IgD-negative memory B cell (primary cell): ENCODE data around the gene NF2. TPM values are rescaled to one million over a fixed set of nuclear protein-coding genes. Genes with fewer than 3 reads are reported as not detected.

Experiments
- H3K27ac Mint-ChIP-seq, 3 donors: one replicate each; pipeline ENCODE4 v1.8.0; 2020 to 2022; ENCODE audit warnings: mild to moderate bottlenecking in 3 of 3, mixed read lengths in 3 of 3, moderate library complexity in 1 of 3
- H3K27me3 Mint-ChIP-seq: one replicate; pipeline ENCODE4 v1.8.0; 2021; ENCODE audit warnings: mixed read lengths
- H3K36me3 Mint-ChIP-seq: one replicate; pipeline ENCODE4 v1.8.0; 2020; ENCODE audit warnings: mild to moderate bottlenecking, mixed read lengths
- H3K4me1 Mint-ChIP-seq, 3 donors: one replicate each; pipeline ENCODE4 v1.8.0; 2020 to 2022; ENCODE audit warnings: mixed read lengths in 3 of 3, mild to moderate bottlenecking in 1 of 3
- H3K4me3 Mint-ChIP-seq, 4 donors: one replicate each; pipeline ENCODE4 v1.8.0; 2020 to 2022; ENCODE audit warnings: mild to moderate bottlenecking in 4 of 4, mixed read lengths in 4 of 4, moderate library complexity in 3 of 4
- H3K9me3 Mint-ChIP-seq, 3 donors: one replicate each; pipeline ENCODE4 v1.8.0; 2020 to 2021; ENCODE audit warnings: mixed read lengths in 3 of 3, mild to moderate bottlenecking in 1 of 3
- polyA plus RNA-seq: library from polyadenylated mRNA; unstranded; fragments of 300-500 nt; fragmentation: Illumina TruSeq; gene quantifications from one replicate; pipeline ENCODE4 v1.2.3, GENCODE V29; 2021

NF2 gene
- polyA plus RNA-seq, 1 donor from 2014 or later = 17.7 TPM

- peaks cover 19 to 29% (median 24%) of the 10 kb centered on the region in 3 donors for H3K4me1 Mint-ChIP-seq
Measured at GRCh38 chr22:29615705-29616327, 12.4 kb downstream of the NF2 start.

DNA sequence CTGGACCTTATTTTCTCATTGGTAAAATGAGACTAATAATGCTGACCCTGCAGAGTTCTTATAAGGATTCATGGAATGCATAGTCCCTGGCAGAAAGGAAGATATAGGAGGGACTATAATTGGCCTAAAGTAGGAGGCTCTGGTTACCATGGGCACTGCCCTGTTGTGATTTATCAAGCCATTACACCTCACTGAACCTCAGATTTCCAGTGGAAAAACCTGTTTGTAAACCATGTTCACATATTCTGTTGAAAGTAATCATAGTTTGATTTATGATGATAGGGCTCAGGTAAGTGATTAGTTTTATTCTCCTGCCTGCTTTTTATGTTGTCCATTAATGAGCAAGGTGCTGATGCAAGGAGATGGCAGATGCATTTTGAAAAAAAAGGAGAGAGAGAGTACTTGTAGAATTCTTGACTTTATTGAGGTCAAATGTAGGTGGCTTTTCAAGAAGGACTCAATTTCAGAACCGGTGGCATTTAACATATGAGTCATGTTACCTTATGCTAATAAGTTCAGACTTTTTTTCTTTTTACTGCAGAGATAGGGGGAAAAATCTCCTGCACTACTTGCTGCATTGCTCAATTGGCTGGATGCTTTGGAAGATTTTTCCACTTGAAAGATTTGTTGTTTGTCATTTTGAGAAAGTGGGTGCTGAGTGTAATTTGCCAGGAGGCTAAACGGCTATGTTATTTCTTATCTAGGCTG lies 14.6 kb downstream of the NF2 start:
- Mint-ChIP-seq H3K4me3 (no peak overlapping the region), H3K4me1 (peaks cover 31 to 43% (median 36%) of the 10 kb centered on the region in 3 donors), H3K27ac (peak overlapping the region in 1 of 3 donors; percentile 55), H3K9me3 (no peaks in the 10 kb centered on the region), H3K27me3 (no peaks in the 10 kb centered on the region), H3K36me3 (peaks cover 4% of the 10 kb centered on the region)

More at GRCh38 chr22:29615705-29616327, 12.4 kb downstream of the NF2 start:
- no peak overlapping the region for H3K27ac Mint-ChIP-seq
- H3K27me3 Mint-ChIP-seq = no peaks in the 10 kb centered on the region
- peaks cover 4% of the 10 kb centered on the region for H3K36me3 Mint-ChIP-seq
- no peaks in the 10 kb centered on the region for H3K9me3 Mint-ChIP-seq
- no peak overlapping the region for H3K4me3 Mint-ChIP-seq

DNA sequence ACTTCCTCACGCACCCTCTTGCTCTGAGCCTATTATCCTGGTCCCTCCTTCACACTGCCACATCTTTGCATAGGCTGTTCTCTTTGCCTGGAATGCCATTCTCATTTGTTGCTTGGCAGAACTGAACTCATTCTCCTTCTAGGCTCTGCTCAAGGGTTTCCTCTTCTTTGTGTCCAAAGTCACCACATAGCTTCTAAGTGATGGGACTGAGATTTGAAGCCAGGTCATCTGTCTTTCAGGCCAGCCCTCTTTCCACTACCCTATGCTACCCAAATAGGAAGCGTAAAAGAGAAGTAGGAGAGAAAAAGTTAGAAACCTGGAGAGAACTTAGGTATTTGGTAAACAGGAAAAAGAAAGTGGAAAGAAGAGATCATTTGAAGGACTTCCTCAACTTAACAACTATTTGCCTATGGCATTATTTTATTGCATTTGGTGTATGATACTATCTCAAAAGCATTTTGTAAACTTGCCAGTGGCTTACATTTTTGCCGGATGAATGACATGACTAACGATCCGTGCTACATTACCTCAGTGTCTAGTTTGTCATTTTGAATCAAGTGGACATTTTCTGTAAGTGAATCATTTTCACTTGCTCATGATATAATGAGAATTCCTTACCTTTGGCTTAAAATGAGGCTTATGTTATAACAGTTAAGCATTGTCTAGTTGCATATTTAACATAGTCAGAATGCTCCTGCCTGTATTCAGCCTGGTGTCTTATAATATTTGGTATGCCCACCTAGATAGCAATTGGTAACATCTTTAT lies 18.5 kb downstream of the NF2 start:
- Mint-ChIP-seq H3K4me1 (peaks cover 40 to 58% (median 47%) of the 10 kb centered on the region in 3 donors), H3K9me3 (no peaks in the 10 kb centered on the region), H3K36me3 (peaks cover 3% of the 10 kb centered on the region), H3K4me3 (peak overlapping the region in 2 of 4 donors; percentile 23 to 29), H3K27ac (peak overlapping the region in 1 of 3 donors; percentile 3), H3K27me3 (no peaks in the 10 kb centered on the region)

DNA sequence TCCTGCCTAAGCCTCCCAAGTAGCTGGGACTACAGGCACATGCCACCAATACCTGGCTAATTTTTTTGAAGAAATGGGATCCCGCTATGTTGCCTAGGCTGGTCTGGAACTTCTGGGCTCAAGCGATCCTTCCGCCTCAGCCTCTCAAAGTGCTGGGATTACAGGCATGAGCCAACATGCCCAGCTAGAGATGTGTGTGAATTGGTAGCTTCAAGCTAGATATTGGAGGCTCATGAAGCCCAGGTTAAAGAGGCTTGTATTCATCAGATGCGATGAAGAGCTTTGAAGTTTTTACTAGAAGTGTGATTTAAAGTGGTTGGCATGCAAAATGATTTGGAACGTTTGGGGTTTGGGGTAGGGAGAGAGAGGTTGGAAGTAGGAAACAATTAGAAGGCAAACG lies 19.6 kb downstream of the NF2 start:
- H3K36me3 Mint-ChIP-seq = peaks cover 3% of the 10 kb centered on the region
- H3K27me3 Mint-ChIP-seq = no peaks in the 10 kb centered on the region
- peak overlapping the region in 2 of 3 donors; percentile 8 to 63 for H3K27ac Mint-ChIP-seq
- H3K9me3 Mint-ChIP-seq = no peaks in the 10 kb centered on the region
- peak overlapping the region in 1 of 4 donors; percentile 2 for H3K4me3 Mint-ChIP-seq
- H3K4me1 Mint-ChIP-seq = peaks cover 35 to 48% (median 38%) of the 10 kb centered on the region in 3 donors

GRCh38 chr22:29623553-29624169 lies 20.2 kb downstream of the NF2 start:
- Mint-ChIP-seq H3K4me1 (peaks cover 32 to 46% (median 34%) of the 10 kb centered on the region in 3 donors), H3K36me3 (peaks cover 3% of the 10 kb centered on the region), H3K9me3 (no peaks in the 10 kb centered on the region), H3K4me3 (no peak overlapping the region), H3K27ac (peak overlapping the region in 1 of 3 donors; percentile 8), H3K27me3 (no peaks in the 10 kb centered on the region)

- H3K4me3 Mint-ChIP-seq = no peak overlapping the region
- H3K27me3 Mint-ChIP-seq = no peaks in the 10 kb centered on the region
- peaks cover 30 to 41% (median 31%) of the 10 kb centered on the region in 3 donors for H3K4me1 Mint-ChIP-seq
Measured at GRCh38 chr22:29625090-29625825, 21.8 kb downstream of the NF2 start.

GRCh38 chr22:29626497-29627195 lies 23.2 kb downstream of the NF2 start:
- Mint-ChIP-seq H3K4me3 (no peak overlapping the region), H3K9me3 (no peaks in the 10 kb centered on the region), H3K27me3 (no peaks in the 10 kb centered on the region), H3K27ac (no peak overlapping the region), H3K36me3 (no peaks in the 10 kb centered on the region), H3K4me1 (peaks cover 27 to 35% (median 29%) of the 10 kb centered on the region in 3 donors)

More at GRCh38 chr22:29625090-29625825, 21.8 kb downstream of the NF2 start:
- Mint-ChIP-seq H3K36me3 (no peaks in the 10 kb centered on the region), H3K27ac (peak overlapping the region in 1 of 3 donors; percentile 40), H3K9me3 (no peaks in the 10 kb centered on the region)

GRCh38 chr22:29627196-29627535 lies 23.7 kb downstream of the NF2 start:
- H3K4me3 Mint-ChIP-seq = no peak overlapping the region
- H3K36me3 Mint-ChIP-seq = no peaks in the 10 kb centered on the region
- no peaks in the 10 kb centered on the region for H3K9me3 Mint-ChIP-seq
- H3K27ac Mint-ChIP-seq = no peak overlapping the region
- peaks cover 22 to 34% (median 25%) of the 10 kb centered on the region in 3 donors for H3K4me1 Mint-ChIP-seq
- no peaks in the 10 kb centered on the region for H3K27me3 Mint-ChIP-seq

DNA sequence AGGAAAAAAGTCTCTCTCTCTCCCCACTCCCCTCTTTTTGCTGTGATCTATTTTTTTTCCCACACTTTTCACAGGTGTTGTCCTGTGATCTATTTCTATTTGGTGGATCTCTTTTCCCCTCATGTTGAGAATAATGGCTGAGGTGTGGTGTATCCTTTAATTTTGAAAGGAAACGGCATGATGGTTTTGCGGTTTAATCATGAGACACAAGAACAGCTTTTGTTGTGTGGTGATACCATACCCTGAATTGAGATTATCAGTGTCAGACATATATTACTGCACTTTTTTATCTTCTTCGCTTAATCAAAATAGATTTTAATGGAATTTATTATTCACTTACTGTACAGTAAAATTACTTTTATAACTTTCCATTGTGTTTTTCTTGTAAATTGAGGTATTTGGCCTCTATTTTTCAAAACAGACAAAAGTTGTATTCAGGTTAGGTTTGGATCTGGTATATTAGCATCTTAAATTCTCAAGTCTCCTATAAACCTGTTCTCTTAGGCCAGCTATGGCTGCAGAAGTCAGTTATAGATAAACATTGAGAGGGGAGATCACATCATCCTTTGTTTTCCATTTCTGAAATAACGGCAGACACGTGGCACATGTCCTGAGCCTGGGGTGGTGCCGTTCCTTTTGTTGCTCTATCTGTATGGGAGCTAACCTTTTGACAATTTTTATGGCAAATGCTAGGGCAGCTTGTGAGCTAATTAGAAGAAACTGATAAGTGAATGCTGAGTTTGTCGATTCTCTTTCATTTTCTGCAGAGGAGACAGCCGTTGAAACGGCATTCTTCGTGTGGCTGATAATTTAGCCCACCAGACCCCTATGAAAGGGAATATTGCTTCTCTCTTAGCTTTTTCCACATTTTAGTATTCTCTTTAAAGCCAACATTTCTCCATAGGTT lies 25.8 kb downstream of the NF2 start:
- no peaks in the 10 kb centered on the region for H3K36me3 Mint-ChIP-seq
- H3K27ac Mint-ChIP-seq = no peak overlapping the region
- H3K27me3 Mint-ChIP-seq = no peaks in the 10 kb centered on the region
- H3K4me3 Mint-ChIP-seq = peak overlapping the region in 1 of 4 donors; percentile 21
- H3K4me1 Mint-ChIP-seq = peaks cover 13 to 26% (median 18%) of the 10 kb centered on the region in 3 donors
- H3K9me3 Mint-ChIP-seq = no peaks in the 10 kb centered on the region

GRCh38 chr22:29629903-29630516 lies 26.6 kb downstream of the NF2 start:
- Mint-ChIP-seq H3K27ac (no peak overlapping the region), H3K36me3 (no peaks in the 10 kb centered on the region), H3K9me3 (no peaks in the 10 kb centered on the region), H3K27me3 (no peaks in the 10 kb centered on the region), H3K4me3 (no peak overlapping the region), H3K4me1 (peaks cover 13 to 23% (median 13%) of the 10 kb centered on the region in 3 donors)

DNA sequence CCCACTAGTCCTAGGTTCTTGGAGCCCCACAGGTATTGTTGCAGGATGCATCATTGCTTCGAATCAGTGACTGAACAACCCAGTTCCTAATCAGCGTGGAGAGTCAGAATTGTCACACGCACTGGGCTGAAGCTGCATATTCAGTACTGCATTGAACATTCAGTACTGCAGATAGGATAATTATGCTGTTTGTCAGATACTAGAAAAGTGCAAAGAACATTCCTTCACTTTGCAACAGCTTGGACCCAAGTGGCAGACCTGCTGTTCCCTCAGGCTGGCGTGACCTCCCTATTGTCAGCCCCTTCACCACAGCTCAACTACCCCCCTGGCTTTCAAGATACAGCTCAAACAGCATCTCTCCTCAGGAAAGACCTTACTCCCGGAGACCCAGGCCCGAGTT lies 27.6 kb downstream of the NF2 start:
- no peaks in the 10 kb centered on the region for H3K9me3 Mint-ChIP-seq
- no peaks in the 10 kb centered on the region for H3K27me3 Mint-ChIP-seq
- no peaks in the 10 kb centered on the region for H3K36me3 Mint-ChIP-seq
- no peak overlapping the region for H3K4me3 Mint-ChIP-seq
- no peak overlapping the region for H3K27ac Mint-ChIP-seq
- peaks cover 6 to 20% (median 10%) of the 10 kb centered on the region in 3 donors for H3K4me1 Mint-ChIP-seq

DNA sequence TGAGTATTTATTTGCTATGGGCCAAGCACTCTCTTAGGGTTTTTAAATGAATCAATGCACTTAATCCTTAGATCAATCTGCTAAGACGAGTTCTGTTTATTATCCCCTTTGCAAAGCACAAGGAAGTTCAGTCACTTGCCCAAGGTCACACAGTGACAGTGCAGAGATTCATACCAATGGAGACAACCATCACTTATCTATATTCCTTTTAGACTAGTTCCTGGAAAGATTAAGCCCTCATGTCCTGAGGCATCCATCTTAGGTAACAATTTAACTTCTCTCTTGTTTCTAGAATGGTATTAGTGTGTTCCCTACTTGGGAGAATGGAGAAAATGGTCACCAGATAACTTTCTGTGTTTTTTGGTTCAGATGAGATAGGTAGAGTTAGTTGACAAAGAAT lies 28.3 kb downstream of the NF2 start:
- Mint-ChIP-seq H3K4me3 (no peak overlapping the region), H3K4me1 (peaks cover 2 to 17% (median 10%) of the 10 kb centered on the region in 3 donors), H3K9me3 (no peaks in the 10 kb centered on the region), H3K27me3 (no peaks in the 10 kb centered on the region), H3K36me3 (no peaks in the 10 kb centered on the region), H3K27ac (peak overlapping the region in 1 of 3 donors; percentile 39)

DNA sequence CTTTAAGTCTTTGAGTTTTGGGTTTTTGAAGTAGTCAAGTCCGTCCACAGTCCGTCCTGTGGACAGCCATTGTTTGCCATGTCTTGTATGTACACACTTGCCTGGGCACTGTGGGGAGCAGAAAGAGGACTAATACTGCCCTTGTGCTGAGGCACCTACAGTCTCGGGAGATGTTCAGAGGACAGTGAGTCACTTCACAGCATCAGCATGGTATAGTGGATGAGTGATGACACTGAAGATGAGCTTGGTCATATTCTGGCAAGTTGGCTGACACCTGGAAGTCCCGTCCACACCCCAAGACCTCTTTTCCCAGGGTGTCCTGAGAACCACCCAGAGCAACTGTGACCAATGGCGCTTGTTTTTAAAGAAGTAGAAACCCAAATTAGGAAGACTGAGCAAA lies 29.2 kb downstream of the NF2 start:
- Mint-ChIP-seq H3K4me1 (peaks cover 0 to 14% (median 10%) of the 10 kb centered on the region in 3 donors), H3K27me3 (no peaks in the 10 kb centered on the region), H3K9me3 (no peaks in the 10 kb centered on the region)

More for the DNA sequence above, 29.2 kb downstream of the NF2 start:
- Mint-ChIP-seq H3K4me3 (no peak overlapping the region), H3K27ac (no peak overlapping the region), H3K36me3 (no peaks in the 10 kb centered on the region)
